Measurements from ENCODE around the gene ULK3. TPM values are rescaled to one million over a fixed set of nuclear protein-coding genes. Genes with fewer than 3 reads are reported as not detected.

ULK3 gene
- total RNA-seq, 1 donor from 2014 or later: 24.0 TPM

DNA sequence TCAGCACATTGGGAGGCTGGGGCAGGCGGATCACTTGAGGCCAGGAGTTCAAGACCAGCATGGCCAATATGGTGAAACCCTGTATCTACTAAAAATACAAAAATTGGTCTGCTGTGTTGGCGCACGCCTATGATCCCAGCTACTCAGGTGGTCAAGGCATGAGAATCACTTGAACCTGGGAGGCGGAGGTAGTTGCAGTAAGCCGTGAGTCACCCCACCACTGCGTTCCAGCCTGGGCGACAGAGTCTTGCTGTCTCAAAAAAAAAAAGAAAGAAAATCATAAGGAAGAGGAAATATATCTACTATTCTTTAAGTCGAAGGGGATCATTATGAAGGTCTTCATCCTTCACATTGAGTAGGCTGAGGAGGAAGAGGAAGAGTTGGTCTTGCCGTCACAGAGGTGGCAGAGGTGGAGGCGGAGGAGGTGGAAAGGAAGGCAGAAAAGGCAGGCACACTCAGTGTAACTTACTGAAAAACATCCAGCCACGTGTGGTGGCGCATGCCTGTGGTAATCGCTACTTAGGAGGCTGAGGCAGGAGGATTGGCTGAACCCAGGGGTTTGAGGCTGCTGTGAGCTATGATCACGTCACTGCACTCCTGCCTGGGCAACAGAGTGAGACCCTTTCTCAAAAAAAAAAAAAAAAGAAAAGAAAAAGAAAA is 46.9 kb downstream of the ULK3 start:
- no peaks in the 10 kb centered on the region for H3K27me3 ChIP-seq (ENCODE audit: control insufficient read depth, insufficient read depth, low read length)
- TF ChIP-seq, protein P1, sequence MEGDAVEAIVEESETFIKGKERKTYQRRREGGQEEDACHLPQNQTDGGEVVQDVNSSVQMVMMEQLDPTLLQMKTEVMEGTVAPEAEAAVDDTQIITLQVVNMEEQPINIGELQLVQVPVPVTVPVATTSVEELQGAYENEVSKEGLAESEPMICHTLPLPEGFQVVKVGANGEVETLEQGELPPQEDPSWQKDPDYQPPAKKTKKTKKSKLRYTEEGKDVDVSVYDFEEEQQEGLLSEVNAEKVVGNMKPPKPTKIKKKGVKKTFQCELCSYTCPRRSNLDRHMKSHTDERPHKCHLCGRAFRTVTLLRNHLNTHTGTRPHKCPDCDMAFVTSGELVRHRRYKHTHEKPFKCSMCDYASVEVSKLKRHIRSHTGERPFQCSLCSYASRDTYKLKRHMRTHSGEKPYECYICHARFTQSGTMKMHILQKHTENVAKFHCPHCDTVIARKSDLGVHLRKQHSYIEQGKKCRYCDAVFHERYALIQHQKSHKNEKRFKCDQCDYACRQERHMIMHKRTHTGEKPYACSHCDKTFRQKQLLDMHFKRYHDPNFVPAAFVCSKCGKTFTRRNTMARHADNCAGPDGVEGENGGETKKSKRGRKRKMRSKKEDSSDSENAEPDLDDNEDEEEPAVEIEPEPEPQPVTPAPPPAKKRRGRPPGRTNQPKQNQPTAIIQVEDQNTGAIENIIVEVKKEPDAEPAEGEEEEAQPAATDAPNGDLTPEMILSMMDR (IDR thresholded peaks at IDR 0.05; ENCODE audit: insufficient read depth, low read length, poor library complexity, severe bottlenecking): no peak
- H3K4me3 ChIP-seq (ENCODE audit: low read depth, low read length): no peak overlapping the region
- no peaks in the 10 kb centered on the region for H3K36me3 ChIP-seq (ENCODE audit: control insufficient read depth, insufficient read depth, low read length)
- no peak for DNase-seq (ENCODE audit: low read depth)

DNA sequence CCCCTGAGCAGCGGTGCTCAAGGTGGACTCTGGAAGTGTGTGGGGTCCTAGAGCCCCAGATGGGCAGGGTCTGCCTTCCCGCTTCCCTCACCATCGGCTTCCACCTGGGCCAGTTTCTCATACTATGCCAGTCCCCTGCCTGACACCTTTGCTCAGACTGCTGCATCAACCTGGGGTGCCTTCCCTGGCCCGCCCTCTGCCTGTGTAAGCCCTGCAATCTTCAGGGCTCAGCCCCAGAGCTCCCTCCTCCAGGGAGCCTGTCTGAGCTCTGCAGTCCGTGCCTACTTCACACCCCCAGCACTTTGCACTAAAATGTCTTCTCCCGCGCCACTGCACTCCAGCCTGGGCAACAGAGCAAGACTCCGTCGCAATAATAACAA is 48.0 kb downstream of the ULK3 start:
- H3K36me3 ChIP-seq (ENCODE audit: control insufficient read depth, insufficient read depth, low read length): no peaks in the 10 kb centered on the region
- TF ChIP-seq, protein P1 (IDR thresholded peaks at IDR 0.05; ENCODE audit: insufficient read depth, low read length, poor library complexity, severe bottlenecking): no peak
- H3K4me3 ChIP-seq (ENCODE audit: low read depth, low read length): no peak overlapping the region

DNA sequence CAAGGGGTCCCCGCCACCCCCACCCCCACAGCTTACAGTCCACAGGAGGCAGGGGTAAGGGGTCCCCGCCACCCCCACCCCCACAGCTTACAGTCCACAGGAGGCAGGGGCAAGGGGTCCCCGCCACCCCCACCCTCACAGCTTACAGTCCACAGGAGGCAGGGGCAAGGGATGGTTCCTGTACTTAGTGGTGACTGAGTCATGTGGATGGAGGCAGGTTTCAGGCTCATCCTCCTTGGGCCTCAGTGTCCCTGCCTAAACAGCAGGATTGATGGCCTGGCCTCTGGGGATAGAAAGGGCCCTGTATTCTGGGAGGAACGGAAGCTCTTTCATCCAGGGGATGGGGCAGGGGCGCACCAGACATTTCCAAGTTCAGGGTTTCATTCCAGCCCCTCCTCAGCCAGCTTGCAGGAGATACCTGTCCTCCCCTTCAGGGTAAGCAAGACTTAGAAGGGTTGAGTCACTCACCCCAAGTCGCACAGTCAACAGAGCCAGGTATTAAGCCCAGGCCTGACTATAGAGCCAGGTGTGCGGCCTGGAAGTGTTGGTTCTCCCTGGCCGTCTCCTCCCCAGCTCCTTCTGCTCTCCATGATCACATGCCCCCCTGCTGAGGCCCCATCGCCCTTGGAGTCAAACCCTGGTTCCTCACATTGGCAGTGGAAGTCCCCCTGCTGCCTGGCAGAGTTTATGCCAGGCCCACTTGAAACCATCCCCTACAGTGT is 48.5 kb downstream of the ULK3 start:
- H3K27me3 ChIP-seq (ENCODE audit: control insufficient read depth, insufficient read depth, low read length): no peaks in the 10 kb centered on the region
- TF ChIP-seq, protein P1 (IDR thresholded peaks at IDR 0.05; ENCODE audit: insufficient read depth, low read length, poor library complexity, severe bottlenecking): no peak
- H3K4me3 ChIP-seq (ENCODE audit: low read depth, low read length): no peak overlapping the region
- DNase-seq (ENCODE audit: low read depth): no peak
- no peaks in the 10 kb centered on the region for H3K36me3 ChIP-seq (ENCODE audit: control insufficient read depth, insufficient read depth, low read length)

More for the DNA sequence above, 48.0 kb downstream of the ULK3 start:
- no peaks in the 10 kb centered on the region for H3K27me3 ChIP-seq (ENCODE audit: control insufficient read depth, insufficient read depth, low read length)
- no peak for DNase-seq (ENCODE audit: low read depth)

DNA sequence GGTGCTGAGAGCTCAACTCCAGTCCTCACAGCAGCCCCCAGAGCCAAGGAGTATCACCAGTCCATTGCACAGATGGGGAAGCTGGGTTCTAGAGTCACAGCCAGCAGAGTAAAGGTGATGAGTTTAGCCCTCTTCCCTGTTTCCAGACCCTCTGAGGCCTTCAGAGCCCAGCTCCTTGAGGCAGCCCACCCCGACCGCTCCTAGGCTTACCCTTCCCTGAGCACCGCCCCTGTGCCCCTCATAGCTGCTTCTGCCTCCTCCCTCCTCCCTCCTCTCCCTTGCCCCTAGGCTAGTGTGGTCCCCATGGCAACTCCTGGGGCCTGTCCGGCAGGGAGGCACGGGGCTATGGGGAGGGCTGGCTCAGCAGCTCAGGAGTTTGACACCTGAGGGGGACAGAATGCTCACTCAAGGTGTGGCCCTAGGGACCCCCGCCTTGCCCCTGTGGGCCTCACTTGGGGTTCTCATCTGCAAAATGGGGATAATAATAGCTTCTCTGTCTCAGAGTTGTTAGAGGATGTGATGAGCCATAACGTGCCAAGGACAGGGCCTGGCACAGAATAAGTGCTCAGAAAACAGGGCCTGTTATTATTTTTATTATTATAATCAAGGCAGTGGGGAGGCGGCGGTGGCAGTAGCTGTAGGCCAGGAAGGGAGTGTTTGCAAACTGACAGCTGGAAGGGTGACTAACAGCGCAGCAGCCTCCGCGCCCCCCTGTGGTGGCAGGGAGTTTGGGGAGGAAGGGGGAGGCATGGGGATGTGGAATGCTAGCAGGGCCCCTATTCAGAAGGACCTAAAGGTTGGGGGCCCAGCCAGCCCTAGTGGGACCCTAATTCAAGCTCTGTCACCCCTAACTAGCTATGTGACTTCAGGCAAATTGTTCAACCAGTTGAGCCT is 49.6 kb downstream of the ULK3 start:
- no peak for DNase-seq (ENCODE audit: low read depth)
- TF ChIP-seq, protein P1 (IDR thresholded peaks at IDR 0.05; ENCODE audit: insufficient read depth, low read length, poor library complexity, severe bottlenecking): no peak
- H3K36me3 ChIP-seq (ENCODE audit: control insufficient read depth, insufficient read depth, low read length): no peaks in the 10 kb centered on the region

DNA sequence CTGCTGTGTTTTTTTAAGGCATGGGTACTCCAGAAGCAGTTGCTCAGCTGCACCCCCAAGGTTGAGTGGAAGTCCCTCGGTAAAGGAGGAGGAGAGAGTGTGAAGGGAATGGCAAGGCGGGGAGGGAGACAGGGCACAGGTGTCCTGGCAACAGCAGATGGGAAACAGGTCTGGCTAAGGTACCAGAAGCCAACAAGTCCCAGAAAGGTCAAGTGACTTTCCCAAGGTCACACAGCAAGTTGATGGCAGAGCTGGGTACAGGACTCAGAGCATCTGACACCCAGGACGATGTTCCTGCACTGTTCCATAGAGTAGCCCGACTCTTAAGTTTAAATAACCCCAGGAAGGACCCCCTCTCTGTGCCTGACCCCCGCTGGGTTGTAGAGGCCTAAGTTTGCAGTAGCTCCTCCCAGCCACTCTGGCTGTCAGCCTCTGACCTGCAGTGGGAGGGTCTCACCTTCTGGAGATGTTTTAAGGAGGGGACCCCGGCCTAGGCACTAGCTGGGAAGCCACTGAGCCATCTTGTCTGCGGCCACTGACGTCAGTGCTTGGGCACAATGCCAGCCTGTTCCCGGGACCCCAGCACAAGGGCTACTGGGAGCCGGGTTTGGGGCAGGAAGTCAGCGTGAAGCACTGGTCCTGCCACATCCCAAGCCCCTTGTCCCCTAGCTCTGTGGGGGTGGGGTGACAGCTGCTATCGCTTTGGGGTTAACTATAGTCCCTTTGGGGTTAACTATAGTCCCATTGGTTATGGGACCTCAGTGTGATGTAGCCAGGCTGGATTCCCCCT is 50.5 kb downstream of the ULK3 start:
- TF ChIP-seq, protein P1 (IDR thresholded peaks at IDR 0.05; ENCODE audit: insufficient read depth, low read length, poor library complexity, severe bottlenecking): no peak
- Histone ChIP-seq H3K4me3 (ENCODE audit: low read depth, low read length) (no peak overlapping the region), H3K27me3 (ENCODE audit: control insufficient read depth, insufficient read depth, low read length) (no peaks in the 10 kb centered on the region), H3K36me3 (ENCODE audit: control insufficient read depth, insufficient read depth, low read length) (no peaks in the 10 kb centered on the region)
- DNase-seq (ENCODE audit: low read depth): no peak

More for the DNA sequence above, 49.6 kb downstream of the ULK3 start:
- Histone ChIP-seq H3K4me3 (ENCODE audit: low read depth, low read length) (no peak overlapping the region), H3K27me3 (ENCODE audit: control insufficient read depth, insufficient read depth, low read length) (no peaks in the 10 kb centered on the region)
